GM19099 (cell line): ENCODE data around the gene SBK1.

ENCODE experiments used
- POLR2A ChIP-seq: IDR thresholded peaks from 3 replicates; pipeline ENCODE4 v1.6.1; 2011; ENCODE audit warnings: low read depth; ENCODE audit not compliant: insufficient read length; ENCODE audit errors: extremely low read depth

SBK1 gene

GRCh38 chr16:28277537-28278388 lies 14.6 kb upstream of the SBK1 start:
- no peak for TF ChIP-seq POLR2A

- no peak for TF ChIP-seq POLR2A
Measured at GRCh38 chr16:28279006-28279405, 13.3 kb upstream of the SBK1 start.

DNA sequence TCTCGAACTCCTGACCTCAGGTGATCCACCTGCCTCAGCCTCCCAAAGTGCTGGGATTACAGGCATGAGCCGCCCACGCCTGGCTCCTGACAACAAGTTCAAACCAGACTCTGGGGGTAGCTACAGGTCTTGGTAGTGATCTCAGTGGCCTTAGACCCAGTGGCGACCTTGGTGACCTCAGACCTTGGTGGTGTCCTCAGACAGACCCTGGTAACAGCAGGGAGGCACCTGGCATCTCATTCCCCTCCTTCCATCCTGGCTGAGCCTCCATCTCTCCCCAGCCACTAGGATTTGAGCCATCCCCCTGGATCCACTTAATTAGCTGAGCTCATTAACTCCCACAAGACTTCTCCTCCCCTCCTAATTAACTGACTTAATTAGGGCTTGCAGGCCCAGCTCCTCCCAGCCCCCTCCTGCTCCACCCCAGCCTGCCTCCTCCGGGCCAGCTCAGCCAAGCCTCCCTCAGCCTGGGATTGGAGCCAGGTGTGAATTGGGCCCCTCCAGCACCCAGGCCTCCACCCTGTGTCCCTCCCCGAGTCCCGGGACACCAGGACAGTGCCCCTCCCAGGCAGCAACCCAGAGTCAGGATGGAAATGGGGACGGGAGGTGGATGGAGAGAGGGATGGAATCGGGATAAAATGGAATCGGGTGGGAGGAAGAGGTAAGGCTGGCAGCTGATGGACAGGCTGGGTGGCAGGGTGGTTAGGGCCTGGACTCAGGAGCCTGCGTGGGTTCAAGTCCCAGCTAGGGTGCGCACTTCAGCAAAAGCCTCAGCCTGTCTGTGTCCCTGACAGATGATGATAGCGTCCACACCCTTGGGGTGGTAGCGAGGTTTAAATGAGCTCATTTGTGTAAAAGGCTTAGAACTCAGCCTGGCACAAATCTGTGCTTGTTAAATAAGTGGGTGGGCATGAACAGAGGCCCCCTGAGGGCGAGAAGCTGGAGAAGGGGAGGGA lies 11.2 kb upstream of the SBK1 start:
- no peak for TF ChIP-seq POLR2A

GRCh38 chr16:28282045-28282444 lies 10.3 kb upstream of the SBK1 start:
- TF ChIP-seq POLR2A, result no peak

- no peak for TF ChIP-seq POLR2A
Measured at GRCh38 chr16:28283173-28283572, 9.2 kb upstream of the SBK1 start.

- no peak for TF ChIP-seq POLR2A
Measured at GRCh38 chr16:28283798-28284577, 8.3 kb upstream of the SBK1 start.

GRCh38 chr16:28285649-28286048 lies 6.7 kb upstream of the SBK1 start:
- TF ChIP-seq POLR2A, result no peak

GRCh38 chr16:28288114-28288513 lies 4.2 kb upstream of the SBK1 start:
- no peak for TF ChIP-seq POLR2A

GRCh38 chr16:28289048-28289447 lies 3.3 kb upstream of the SBK1 start:
- TF ChIP-seq POLR2A, result no peak

- no peak for TF ChIP-seq POLR2A
Measured at GRCh38 chr16:28289939-28290858, 2.1 kb upstream of the SBK1 start.

- TF ChIP-seq POLR2A, result no peak
Measured at GRCh38 chr16:28290859-28291254, 1.5 kb upstream of the SBK1 start.

GRCh38 chr16:28292731-28293600 lies 641 bp downstream of the SBK1 start:
- TF ChIP-seq POLR2A, result no peak

GRCh38 chr16:28293601-28293960 lies 1.3 kb downstream of the SBK1 start:
- no peak for TF ChIP-seq POLR2A

- no peak for TF ChIP-seq POLR2A
Measured at GRCh38 chr16:28294201-28294600, 1.9 kb downstream of the SBK1 start.

- TF ChIP-seq POLR2A, result no peak
Measured at GRCh38 chr16:28295276-28295675, 3.0 kb downstream of the SBK1 start.
